ENCODE measurements around the gene NLGN1. TPM values are rescaled to one million over a fixed set of nuclear protein-coding genes. Genes with fewer than 3 reads are reported as not detected.
"Not testable (repeated sequence)": the region's sequence is repeated elsewhere in the genome, so short reads cannot be mapped to it uniquely, and the experiment has no call there.

NLGN1 gene
- total and polyA plus RNA-seq, 12 donors: 0.88 to 19.9 (median 12.6) TPM

DNA sequence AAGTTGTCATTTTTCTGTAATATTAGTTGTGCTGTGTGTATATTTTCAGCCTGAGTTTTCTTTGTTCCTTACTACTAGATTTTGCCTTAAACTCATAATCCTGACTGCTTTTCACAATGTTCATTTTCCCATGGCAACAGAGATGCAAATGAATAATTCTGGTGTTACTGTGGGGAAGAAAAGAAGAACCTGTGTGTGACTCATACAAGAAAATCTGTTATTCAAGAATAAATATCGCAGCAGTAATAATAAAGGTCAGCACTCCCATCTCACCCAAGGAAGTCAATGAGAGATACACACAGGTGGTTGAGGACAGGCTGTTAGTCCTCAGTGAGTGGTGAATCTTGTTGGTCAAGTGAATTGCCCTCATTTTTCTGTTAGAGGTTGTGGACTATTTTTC, 805.0 kb downstream of the NLGN1 start:
- intact Hi-C loops (cut with DNase I): no loop called here
- WGBS, 2 donors: 74 to 75% methylated on average over 1 of the region's 1 CpG
- Histone ChIP-seq H3K4me3 (no peak overlapping the region), H3K36me3 (no peaks in the 10 kb centered on the region), H3K27me3 (no peaks in the 10 kb centered on the region), H3K9me3 (no peaks in the 10 kb centered on the region), H3K27ac (peak overlapping the region in 7 of 10 donors; percentile 8 to 58 (median 38)), H3K4me1 (peaks cover 0 to 12% (median 0%) of the 10 kb centered on the region in 9 donors)
- no peak for TF ChIP-seq CTCF (IDR thresholded peaks at IDR 0.05)
- DNase-seq (no peak), ATAC-seq (no peak)

GRCh38 chr3:174204765-174205164, 807.2 kb downstream of the NLGN1 start:
- ATAC-seq: no peak

DNA sequence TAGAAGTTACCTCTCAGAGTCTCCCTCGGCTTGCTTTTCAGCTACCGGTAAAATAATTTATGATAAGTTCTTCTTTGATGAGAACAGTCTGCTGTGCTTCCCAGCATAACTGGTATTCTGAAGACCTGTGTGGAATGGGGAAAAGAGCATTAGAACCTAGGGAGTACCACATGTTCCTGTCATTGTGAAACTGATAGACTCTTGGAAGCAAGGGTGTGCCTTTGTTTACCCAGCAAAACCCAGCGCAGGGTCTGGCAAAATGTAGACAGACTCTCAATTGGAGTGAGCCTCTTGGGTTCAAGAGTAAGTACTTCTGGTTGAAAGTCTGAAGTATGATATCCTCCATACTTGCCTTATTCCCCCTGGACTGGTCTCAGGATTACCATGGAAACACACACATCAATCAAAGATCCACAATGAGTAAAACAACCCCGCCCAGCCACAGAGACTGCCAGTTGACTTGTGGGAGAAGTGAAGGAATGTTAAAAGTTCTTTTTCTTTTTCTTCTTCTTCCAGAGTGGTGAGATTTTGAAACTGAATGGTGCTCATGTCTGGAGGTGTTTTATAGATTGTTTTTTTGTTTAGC, 809.2 kb downstream of the NLGN1 start:
- no peak for TF ChIP-seq CTCF (IDR thresholded peaks at IDR 0.05)
- no peak for DNase-seq
- Histone ChIP-seq H3K4me3 (no peak overlapping the region), H3K4me1 (peaks cover 0 to 10% (median 0%) of the 10 kb centered on the region in 9 donors), H3K27me3 (no peaks in the 10 kb centered on the region), H3K27ac (no peak overlapping the region), H3K9me3 (no peaks in the 10 kb centered on the region), H3K36me3 (no peaks in the 10 kb centered on the region)
- intact Hi-C loops (cut with DNase I): no loop called here
- ATAC-seq: no peak
- WGBS, 2 donors: 85 to 88% methylated on average over 4 of the region's 4 CpGs

More at GRCh38 chr3:174204765-174205164, 807.2 kb downstream of the NLGN1 start:
- no peak for TF ChIP-seq CTCF (IDR thresholded peaks at IDR 0.05)
- Histone ChIP-seq H3K27ac (no peak overlapping the region), H3K27me3 (no peaks in the 10 kb centered on the region), H3K36me3 (no peaks in the 10 kb centered on the region), H3K9me3 (no peaks in the 10 kb centered on the region), H3K4me1 (peaks cover 0 to 14% (median 0%) of the 10 kb centered on the region in 9 donors), H3K4me3 (no peak overlapping the region)
- no peak for DNase-seq
- intact Hi-C loops (cut with DNase I): no loop called here
- WGBS, 2 donors: 36 to 37% methylated on average over 1 of the region's 1 CpG

GRCh38 chr3:174208161-174208560, 810.6 kb downstream of the NLGN1 start:
- intact Hi-C loops (cut with DNase I): no loop called here
- Histone ChIP-seq H3K36me3 (no peaks in the 10 kb centered on the region), H3K4me1 (peaks cover 0 to 6% (median 0%) of the 10 kb centered on the region in 9 donors), H3K4me3 (no peak overlapping the region), H3K27ac (no peak overlapping the region), H3K27me3 (no peaks in the 10 kb centered on the region), H3K9me3 (no peaks in the 10 kb centered on the region)
- ATAC-seq (no peak), DNase-seq (no peak)
- no peak for TF ChIP-seq CTCF (IDR thresholded peaks at IDR 0.05)
- WGBS, 2 donors: 78 to 81% methylated on average over 2 of the region's 2 CpGs

- H3K9me3 ChIP-seq; H3K27ac ChIP-seq; H3K27me3 ChIP-seq; H3K4me1 ChIP-seq; ATAC-seq; DNase-seq; H3K4me3 ChIP-seq; H3K36me3 ChIP-seq; intact Hi-C loops (cut with DNase I): not testable (repeated sequence)
- WGBS, 2 donors: 94% methylated on average over 20 to 24 of the region's 24 CpGs
Observed at GRCh38 chr3:174211896-174212295, 814.4 kb downstream of the NLGN1 start.

Measured in heart right ventricle (tissue), 16 donors.